RWPE1 (cell line): ENCODE data around the gene COQ5.
"Not testable (repeated sequence)": the region's sequence is repeated elsewhere in the genome, so short reads cannot be mapped to it uniquely, and the experiment has no call there.

Experiments
- CTCF ChIA-PET: fragments of 350-600 bp; sonication (Branson Sonifier 250); formaldehyde crosslinking; extraction: SDS; loops from one replicate; lab custom pipeline; 2021; lab: Yijun Ruan, JAX
- POLR2A ChIA-PET: fragments of 400-600 bp; formaldehyde crosslinking; extraction: SDS; loops from one replicate; lab custom pipeline; 2020; ENCODE audit warnings: antibody characterized with exemption; ENCODE audit not compliant: low non-redundant PET; lab: Yijun Ruan, JAX
- DNase-seq: peaks from one replicate; pipeline ENCODE4 v3.0.0; 2012; ENCODE audit warnings: low spot score
- H3K27ac ChIP-seq: fragments of 450-650 bp; 2 replicates; pipeline ENCODE4 v1.5.1; 2017
- TF ChIP-seq, protein P1 (sequence below): fragments of 450-650 bp; conservative IDR thresholded peaks from 2 replicates; pipeline ENCODE4 v1.5.1; 2017; ENCODE audit warnings: low read depth, mild to moderate bottlenecking

The COQ5 gene

DNA sequence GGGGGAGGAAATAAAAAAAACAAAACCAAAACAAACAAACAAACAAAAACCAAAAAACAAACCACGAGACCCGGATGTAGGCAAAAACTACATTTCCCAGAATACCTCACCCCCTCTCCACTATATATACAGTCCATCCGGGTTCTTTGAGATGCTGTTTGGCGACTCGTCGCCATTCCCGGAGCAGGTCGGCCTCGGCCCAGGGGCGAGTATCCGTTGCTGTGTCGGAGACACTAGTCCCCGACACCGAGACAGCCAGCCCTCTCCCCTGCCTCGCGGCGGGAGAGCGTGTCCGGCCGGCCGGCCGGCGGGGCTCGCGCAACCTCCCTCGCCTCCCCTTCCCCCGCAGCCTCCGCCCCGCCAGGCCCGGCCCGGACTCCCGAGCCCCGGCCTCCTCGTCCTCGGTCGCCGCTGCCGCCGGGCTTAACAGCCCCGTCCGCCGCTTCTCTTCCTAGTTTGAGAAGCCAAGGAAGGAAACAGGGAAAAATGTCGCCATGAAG, 5.3 kb upstream of the COQ5 start, which contains the start of gene RNF10:
RNF10 (plus strand) TSS at position 154 of the 500 bp plus-strand sequence. CDS start 456 bp downstream, outside the sequence.
- CTCF ChIA-PET, result no interaction called here
- POLR2A ChIA-PET, result no interaction called here
- peak; percentile 94 for DNase-seq
- TF ChIP-seq, protein P1, sequence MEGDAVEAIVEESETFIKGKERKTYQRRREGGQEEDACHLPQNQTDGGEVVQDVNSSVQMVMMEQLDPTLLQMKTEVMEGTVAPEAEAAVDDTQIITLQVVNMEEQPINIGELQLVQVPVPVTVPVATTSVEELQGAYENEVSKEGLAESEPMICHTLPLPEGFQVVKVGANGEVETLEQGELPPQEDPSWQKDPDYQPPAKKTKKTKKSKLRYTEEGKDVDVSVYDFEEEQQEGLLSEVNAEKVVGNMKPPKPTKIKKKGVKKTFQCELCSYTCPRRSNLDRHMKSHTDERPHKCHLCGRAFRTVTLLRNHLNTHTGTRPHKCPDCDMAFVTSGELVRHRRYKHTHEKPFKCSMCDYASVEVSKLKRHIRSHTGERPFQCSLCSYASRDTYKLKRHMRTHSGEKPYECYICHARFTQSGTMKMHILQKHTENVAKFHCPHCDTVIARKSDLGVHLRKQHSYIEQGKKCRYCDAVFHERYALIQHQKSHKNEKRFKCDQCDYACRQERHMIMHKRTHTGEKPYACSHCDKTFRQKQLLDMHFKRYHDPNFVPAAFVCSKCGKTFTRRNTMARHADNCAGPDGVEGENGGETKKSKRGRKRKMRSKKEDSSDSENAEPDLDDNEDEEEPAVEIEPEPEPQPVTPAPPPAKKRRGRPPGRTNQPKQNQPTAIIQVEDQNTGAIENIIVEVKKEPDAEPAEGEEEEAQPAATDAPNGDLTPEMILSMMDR, result no peak
- peak within 1 kb of the TSS; percentile 86 for H3K27ac ChIP-seq

DNA sequence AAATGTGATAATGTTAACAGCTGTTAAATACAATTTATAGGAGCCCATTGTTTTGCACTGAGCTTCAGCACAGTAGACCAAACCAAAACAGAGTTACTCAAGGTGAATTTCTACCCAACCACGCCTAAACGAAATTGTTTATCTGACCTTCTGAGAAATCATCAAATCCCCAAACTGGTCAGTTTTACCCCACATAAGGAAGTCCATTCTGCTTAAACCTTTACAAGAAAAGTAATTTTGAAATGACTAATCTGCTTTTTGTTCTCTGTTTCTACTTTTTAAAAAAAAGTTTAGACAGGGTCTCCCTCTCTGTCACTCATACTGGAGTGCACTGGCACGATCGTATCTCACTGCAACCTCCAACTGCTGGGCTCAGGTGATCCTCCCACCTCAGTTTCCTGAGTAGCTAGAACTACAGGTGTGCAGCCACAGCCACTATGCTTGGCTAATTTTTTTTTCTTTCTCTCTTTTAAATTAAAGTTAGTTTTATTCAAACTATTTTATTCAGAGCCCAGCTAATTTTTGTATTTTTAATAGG, 3.8 kb upstream of the COQ5 start:
- H3K27ac ChIP-seq, result no peak overlapping the region
- TF ChIP-seq, protein P1, result no peak
- no peak for DNase-seq
- CTCF ChIA-PET, result interaction anchor here (0.6 to 0.7 kb wide), 3 partner anchors 12 to 116 kb away, joined by 3 to 5 read pairs (median 4); no protein-coding TSS in a partner anchor
- POLR2A ChIA-PET, result no interaction called here

DNA sequence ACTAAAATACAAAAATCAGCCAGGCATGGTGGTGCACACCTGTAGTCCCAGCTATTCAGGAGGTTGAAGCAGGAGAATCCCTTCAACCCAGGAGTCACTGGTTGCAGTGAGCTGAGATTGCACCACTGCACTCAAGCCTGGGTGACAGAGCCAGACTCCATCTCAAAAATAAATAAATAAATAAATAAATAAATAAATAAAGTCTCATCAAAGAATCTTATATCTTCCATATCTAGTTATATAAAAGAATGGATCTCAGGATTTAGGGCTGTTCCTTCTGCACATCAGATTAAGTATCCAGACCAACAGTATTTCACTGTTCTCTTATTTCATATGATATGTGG, 1.4 kb upstream of the COQ5 start:
- CTCF ChIA-PET, result interaction anchor here (0.6 kb wide), 1 partner anchor 41 kb away, joined by 3 read pairs; no protein-coding TSS in a partner anchor
- H3K27ac ChIP-seq, result peak overlapping the region; percentile 88
- POLR2A ChIA-PET, DNase-seq: not testable (repeated sequence)

DNA sequence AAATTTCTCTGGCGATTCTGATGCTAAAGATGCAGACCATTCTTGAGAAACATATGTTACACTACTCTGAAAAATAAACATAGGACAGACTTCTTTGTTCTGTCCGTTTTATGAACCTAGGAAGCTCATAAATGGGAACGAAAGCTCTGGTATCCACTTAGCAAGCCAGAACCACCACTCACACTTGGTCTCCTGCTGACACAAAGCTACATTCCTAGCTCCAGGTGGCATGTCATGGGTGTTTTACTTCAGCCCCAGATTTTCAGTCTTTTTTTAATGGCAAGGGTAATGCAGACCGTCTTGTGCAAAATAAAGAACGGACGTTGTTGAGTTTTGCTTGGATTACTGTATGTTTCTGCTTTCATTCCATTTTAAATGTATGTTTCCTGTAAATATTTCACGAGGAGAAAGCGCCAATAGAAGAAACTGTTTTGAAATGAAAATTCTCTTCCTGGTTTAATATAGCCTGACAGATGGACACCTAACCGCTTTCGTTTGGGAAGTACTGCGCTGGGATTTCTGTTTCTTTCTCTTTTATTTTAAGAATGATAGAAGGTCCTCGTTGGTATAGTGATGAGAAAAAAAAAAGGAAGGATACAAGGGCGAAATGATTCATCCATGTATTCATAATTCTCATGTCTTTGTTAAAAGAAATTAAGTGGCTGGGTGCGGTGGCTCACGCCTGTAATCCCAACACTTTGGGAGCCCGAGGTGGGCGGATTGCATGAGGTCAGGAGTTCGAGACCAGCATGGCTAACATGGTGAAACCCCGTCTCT, 871 bp upstream of the COQ5 start:
- peak; percentile 49 for DNase-seq
- ChIA-PET POLR2A (no interaction called here), CTCF (interaction anchor here (0.6 kb wide), 1 partner anchor 41 kb away, joined by 3 read pairs; no protein-coding TSS in a partner anchor)
- TF ChIP-seq, protein P1, result no peak
- H3K27ac ChIP-seq, result peak overlapping the region; percentile 88

DNA sequence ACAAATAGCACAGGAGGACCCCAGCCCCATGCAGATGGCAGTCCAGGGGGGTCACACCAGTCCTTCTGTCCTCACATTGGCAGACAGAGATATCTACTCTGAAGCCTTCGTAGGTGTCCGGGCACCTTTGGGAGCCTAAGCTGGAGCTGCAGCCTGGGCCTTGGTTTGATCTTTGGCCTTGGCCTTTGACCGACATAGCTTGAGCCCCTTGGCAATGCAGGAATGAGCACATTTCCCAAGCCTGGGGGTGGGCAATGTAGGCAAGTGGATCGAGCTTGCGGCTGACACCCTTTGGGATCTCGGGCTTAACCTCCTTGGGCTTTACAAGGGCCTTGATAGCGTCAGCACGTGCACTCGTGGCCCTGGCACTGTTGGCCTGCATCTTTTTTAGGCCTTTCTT, 6.4 kb downstream of the COQ5 start:
- TF ChIP-seq, protein P1, result no peak
- ChIA-PET POLR2A (no interaction called here), CTCF (no interaction called here)
- H3K27ac ChIP-seq, result no peak overlapping the region
- DNase-seq, result no peak

DNA sequence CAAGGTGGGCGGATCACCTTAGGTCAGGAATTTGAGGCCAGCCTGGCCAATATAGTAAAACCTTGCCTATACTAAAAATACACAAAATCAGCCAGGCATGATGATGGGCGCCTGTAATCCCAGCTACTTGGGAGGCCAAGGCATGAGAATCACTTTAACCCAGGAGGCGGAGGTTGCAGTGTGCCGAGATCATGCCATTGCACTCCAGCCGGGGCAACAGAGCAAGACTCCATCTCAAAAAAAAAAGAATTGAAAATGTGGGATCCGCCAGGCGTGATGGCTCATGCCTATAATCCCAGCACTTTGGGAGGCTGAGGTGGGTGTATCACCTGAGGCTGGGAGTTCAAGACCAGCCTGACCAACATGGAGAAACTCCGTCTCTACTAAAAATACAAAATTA, 9.6 kb downstream of the COQ5 start:
- CTCF ChIA-PET, result interaction anchor here (0.6 kb wide), 1 partner anchor 173 kb away, joined by 6 read pairs; no protein-coding TSS in a partner anchor
- DNase-seq, POLR2A ChIA-PET, H3K27ac ChIP-seq: not testable (repeated sequence)

DNA sequence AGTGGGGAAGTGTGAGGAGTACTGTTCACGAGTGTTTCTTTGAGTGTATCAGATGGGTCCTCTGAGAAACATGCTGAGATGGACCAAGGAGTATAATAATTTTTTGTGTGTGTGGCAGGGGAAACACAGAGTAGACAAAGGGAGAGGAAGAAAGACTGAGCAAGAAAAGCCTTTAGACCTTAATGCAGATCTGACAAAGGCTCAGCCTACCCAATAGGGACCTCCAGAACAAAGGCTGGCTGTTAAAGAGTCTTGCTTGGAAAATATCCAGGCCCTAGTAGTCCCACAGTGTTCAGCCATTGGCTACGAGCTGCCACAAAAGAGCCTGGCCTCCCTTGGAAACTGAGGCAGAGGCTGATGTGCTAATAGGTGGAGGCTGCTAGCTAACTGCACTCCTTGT, 13.5 kb downstream of the COQ5 start:
- CTCF ChIA-PET, result interaction anchor here (0.6 kb wide), 1 partner anchor 185 kb away, joined by 3 read pairs; no protein-coding TSS in a partner anchor
- POLR2A ChIA-PET, result no interaction called here

More for the DNA sequence above, 13.5 kb downstream of the COQ5 start:
- no peak for DNase-seq
- TF ChIP-seq, protein P1, result no peak
- no peak overlapping the region for H3K27ac ChIP-seq
